Endothelial cell of umbilical vein (primary cell): ENCODE measurements around the gene FBXL2. TPM values are rescaled to one million over a fixed set of nuclear protein-coding genes. Genes with fewer than 3 reads are reported as not detected.

Experiments used
- BruUV-seq: library from RNA; stranded (reverse); fragments of 400-500 nt; replicated peaks from 2 replicates; lab custom pipeline; 2021; lab: Mats Ljungman, UMichigan
- CTCF ChIA-PET: fragments of 300-600, 350-600 bp; sonication (Branson Sonifier 250); formaldehyde crosslinking; loops from one replicate; lab custom pipeline; 2021; ENCODE audit warnings: antibody characterized with exemption, inconsistent platforms; lab: Charles Lee
- POLR2A ChIA-PET: fragments of 300-600, 350-600 bp; sonication (Branson Sonifier 250); formaldehyde crosslinking; loops from one replicate; lab custom pipeline; 2021; ENCODE audit warnings: antibody characterized with exemption, inconsistent platforms; lab: Charles Lee
- DNase-seq: peaks from one replicate; pipeline ENCODE4 v3.0.0-alpha.2; 2011; ENCODE audit warnings: low read depth, low spot score
- FAIRE-seq: peaks from 2 replicates; lab custom pipeline; 2011; peaks lifted over from hg19 to GRCh38; lab: Jason Lieb, UNC
- H2AFZ ChIP-seq: 2 replicates; pipeline ENCODE4 v1.6.0; 2012; ENCODE audit warnings: low read depth, low read length, control low read depth, inconsistent platforms
- H3K27ac ChIP-seq: 2 replicates; pipeline ENCODE4 v1.5.1; 2011; ENCODE audit warnings: low read depth, mild to moderate bottlenecking, control low read depth, low read length, moderate library complexity; ENCODE audit not compliant: insufficient read depth
- H3K27me3 ChIP-seq, 2 experiments: 2 replicates each; pipeline versions ENCODE4 v1.6.0 to v1.6.1; 2011; ENCODE audit warnings: low read length in 2 of 2, mixed read lengths in 1 of 2; ENCODE audit not compliant: control insufficient read depth in 2 of 2, insufficient read depth in 2 of 2
- H3K36me3 ChIP-seq, 2 experiments: 2 replicates in 1 of 2; 3 replicates in 1 of 2; pipeline ENCODE4 v1.5.1; 2011; ENCODE audit warnings: low read length in 2 of 2, mild to moderate bottlenecking in 1 of 2, moderate library complexity in 1 of 2; ENCODE audit not compliant: control insufficient read depth in 2 of 2, insufficient read depth in 2 of 2; ENCODE audit errors: extremely low read depth in 1 of 2
- H3K4me1 ChIP-seq: 3 replicates; pipeline ENCODE4 v1.5.1; 2011; ENCODE audit warnings: mild to moderate bottlenecking, low read length; ENCODE audit not compliant: control insufficient read depth, insufficient read depth; ENCODE audit errors: extremely low read depth
- H3K4me2 ChIP-seq: 2 replicates; pipeline ENCODE4 v1.6.1; 2011; ENCODE audit warnings: low read length, control low read depth, mixed read lengths; ENCODE audit not compliant: insufficient read depth
- H3K4me3 ChIP-seq, 3 experiments: fragments of 200-600 bp in 1 of 3; sonication (generic), shearing (Covaris generic) in 1 of 3; replicated peaks in 1 of 3; 2 replicates each; pipeline ENCODE4 v1.5.1; 2011 to 2016; ENCODE audit warnings: control low read depth in 3 of 3, low read length in 3 of 3, mild to moderate bottlenecking in 2 of 3, inconsistent platforms in 1 of 3, low read depth in 1 of 3, moderate library complexity in 1 of 3; ENCODE audit not compliant: insufficient read depth in 1 of 3
- H3K79me2 ChIP-seq: 2 replicates; pipeline ENCODE4 v1.6.0; 2012; ENCODE audit warnings: low read length, inconsistent platforms; ENCODE audit not compliant: control insufficient read depth, insufficient read depth
- H3K9ac ChIP-seq: replicated peaks from 2 replicates; pipeline ENCODE3; 2011; ENCODE audit warnings: low read length, control low read depth; ENCODE audit not compliant: insufficient read depth; ENCODE audit errors: extremely low read depth
- H3K9me1 ChIP-seq: replicated peaks from 3 replicates; pipeline ENCODE4 v1.6.0; 2011; ENCODE audit warnings: mild to moderate bottlenecking, low read length; ENCODE audit not compliant: control insufficient read depth, insufficient read depth; ENCODE audit errors: extremely low read depth
- H3K9me3 ChIP-seq: replicated peaks from 2 replicates; pipeline ENCODE4 v1.5.1; 2012; ENCODE audit warnings: low read length, inconsistent platforms; ENCODE audit not compliant: control insufficient read depth, insufficient read depth
- H4K20me1 ChIP-seq: replicated peaks from 2 replicates; pipeline ENCODE3; 2011; ENCODE audit warnings: mild to moderate bottlenecking, low read length; ENCODE audit not compliant: control insufficient read depth, insufficient read depth; ENCODE audit errors: extremely low read depth
- EZH2 ChIP-seq: IDR thresholded peaks from 2 replicates; pipeline ENCODE4 v1.6.1; 2012; ENCODE audit warnings: borderline replicate concordance, low read depth, mild to moderate bottlenecking, moderate library complexity, low read length, inconsistent platforms; ENCODE audit not compliant: severe bottlenecking
- FOS ChIP-seq: IDR thresholded peaks from 2 replicates; pipeline ENCODE4 v1.6.1; 2011; ENCODE audit warnings: mild to moderate bottlenecking, low read length, moderate library complexity, borderline replicate concordance; ENCODE audit not compliant: insufficient read depth
- GATA2 ChIP-seq: IDR thresholded peaks from 2 replicates; pipeline ENCODE4 v1.7.0; 2011; ENCODE audit warnings: low read depth, mild to moderate bottlenecking, moderate library complexity, mixed read lengths, low read length; ENCODE audit not compliant: insufficient read length, insufficient read depth
- JUN ChIP-seq: IDR thresholded peaks from 2 replicates; pipeline ENCODE4 v1.6.1; 2011; ENCODE audit warnings: borderline replicate concordance, low read depth; ENCODE audit not compliant: insufficient read length, insufficient read depth
- MYC ChIP-seq: IDR thresholded peaks from one replicate; pipeline ENCODE4 v1.6.1; 2011; ENCODE audit warnings: mild to moderate bottlenecking, low read depth, low read length
- POLR2A ChIP-seq: IDR thresholded peaks from 2 replicates; pipeline ENCODE4 v1.6.1; 2012; ENCODE audit warnings: low read depth, mild to moderate bottlenecking, control low read depth, low read length
- POLR2AphosphoS5 ChIP-seq: IDR thresholded peaks from 2 replicates; pipeline ENCODE4 v1.6.1; 2012; ENCODE audit warnings: low read depth, mild to moderate bottlenecking, control low read depth, low read length, moderate library complexity; ENCODE audit not compliant: insufficient read depth
- dilution Hi-C: fragments of 300-500 bp; cut with MboI; formaldehyde crosslinking; loops from one replicate; pipeline ENCODE4 v1.15.0; 2019; ENCODE audit warnings: low sequenced_read_pairs; ENCODE audit not compliant: extremely low pct_ligation_motif_present
- intact Hi-C: fragments of 100-400 bp; cut with micrococcal nuclease; formaldehyde crosslinking; loops from one replicate; pipeline ENCODE4 v1.10.0; 2022
- polyA plus RNA-seq, 4 experiments: library from polyadenylated mRNA; depleted of rRNA in 3 of 4; stranded (reverse) in 3 of 4; unstranded in 1 of 4; fragments of >200 nt; gene quantifications; 2 replicates each; pipeline versions ENCODE4 v1.2.1 to v1.2.3, GENCODE V29; 2011 to 2012; ENCODE audit warnings: missing spikeins in 1 of 4
- total RNA-seq: library from RNA; stranded (reverse); gene quantifications from 2 replicates; pipeline ENCODE4 v1.2.3, GENCODE V29; 2021
- TF ChIP-seq, protein P1 (sequence below): IDR thresholded peaks from 2 replicates; pipeline ENCODE4 v1.6.1; 2011; ENCODE audit not compliant: insufficient read depth, insufficient read length
- TF ChIP-seq, protein P2 (sequence below), 2 donors: IDR thresholded peaks; 1 replicate in 1 of 2; 2 replicates in 1 of 2; pipeline ENCODE4 v1.5.1; 2011; ENCODE audit warnings: low read length in 2 of 2, mild to moderate bottlenecking in 2 of 2, moderate library complexity in 2 of 2, control low read depth in 1 of 2, inconsistent platforms in 1 of 2, low read depth in 1 of 2; ENCODE audit not compliant: insufficient read depth in 1 of 2; ENCODE audit errors: extremely low read depth in 1 of 2

FBXL2 gene
- total and polyA plus RNA-seq, 2 donors (not counting 3 experiments of a cell fraction or from before 2014, with no cell fraction given) = 21.7 to 44.7 TPM

DNA sequence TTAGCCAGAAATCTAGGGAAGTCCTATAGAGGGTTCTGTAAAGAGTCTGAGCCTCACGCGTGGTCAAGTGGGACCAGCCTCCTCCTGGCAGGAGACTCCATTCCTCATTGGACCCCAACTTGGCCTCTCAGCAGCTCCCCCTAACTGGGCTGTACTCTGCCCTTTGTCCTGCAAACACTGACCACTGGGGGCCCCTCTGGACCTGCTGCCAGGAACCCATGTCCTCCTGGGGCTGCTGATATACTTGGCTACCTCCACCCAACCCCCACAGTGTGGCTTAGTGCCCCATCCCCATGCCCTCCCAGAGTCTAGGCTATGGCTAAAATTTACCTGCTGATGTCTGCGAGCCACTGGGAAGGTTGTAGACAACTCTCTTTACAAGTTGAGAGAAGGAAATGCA is 100.2 kb downstream of the FBXL2 start:
- DNase-seq (no peak), FAIRE-seq (no peak)
- H3K27me3 ChIP-seq = no peaks in the 10 kb centered on the region
- no peak overlapping the region for H3K4me3 ChIP-seq
- BruUV-seq = no TSS peak
- TF ChIP-seq POLR2AphosphoS5 = no peak
- no peak for TF ChIP-seq POLR2A
- TF ChIP-seq, protein P1, sequence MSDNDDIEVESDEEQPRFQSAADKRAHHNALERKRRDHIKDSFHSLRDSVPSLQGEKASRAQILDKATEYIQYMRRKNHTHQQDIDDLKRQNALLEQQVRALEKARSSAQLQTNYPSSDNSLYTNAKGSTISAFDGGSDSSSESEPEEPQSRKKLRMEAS = no peak
- no peak for TF ChIP-seq MYC
- no peak for TF ChIP-seq EZH2
- no peak for TF ChIP-seq JUN
- no peak for TF ChIP-seq FOS
- H3K9ac ChIP-seq = no peak overlapping the region
- dilution Hi-C loops = no loop called here
- ChIA-PET POLR2A (no interaction called here), CTCF (interaction anchor here (2.2 kb wide), 1 partner anchor 246 kb away, joined by 9 read pairs; no protein-coding TSS in a partner anchor)
- no peaks in the 10 kb centered on the region for H3K9me1 ChIP-seq
- H3K27ac ChIP-seq = no peak overlapping the region
- peaks cover 4% of the 10 kb centered on the region for H3K4me1 ChIP-seq
- no peaks in the 10 kb centered on the region for H4K20me1 ChIP-seq
- H3K79me2 ChIP-seq = no peaks in the 10 kb centered on the region
- H3K9me3 ChIP-seq = no peaks in the 10 kb centered on the region
- intact Hi-C loops = no loop called here
- H3K4me2 ChIP-seq = no peak overlapping the region
- H2AFZ ChIP-seq = no peak overlapping the region
- peaks cover 13 to 26% of the 10 kb centered on the region in 2 experiments for H3K36me3 ChIP-seq

DNA sequence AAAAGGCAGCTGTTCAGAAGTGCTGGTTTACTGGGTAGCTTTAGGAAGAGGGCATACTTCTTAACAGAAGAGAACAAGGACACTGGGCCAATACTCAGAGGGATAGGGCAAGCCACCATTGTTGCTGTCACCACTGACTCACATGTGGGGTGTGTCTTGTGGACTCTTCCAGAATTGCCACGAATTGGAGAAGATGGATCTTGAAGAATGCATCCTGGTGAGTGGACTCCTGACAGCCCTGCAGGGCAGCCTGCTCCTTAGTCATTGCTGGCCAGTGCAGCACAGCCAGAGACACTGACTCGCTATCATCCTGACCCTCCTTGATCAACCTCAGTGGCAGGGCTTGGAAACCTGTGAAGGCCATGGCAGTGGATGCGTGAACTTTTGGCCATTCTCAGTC is 100.7 kb downstream of the FBXL2 start:
- Histone ChIP-seq H3K27me3 (no peaks in the 10 kb centered on the region), H4K20me1 (no peaks in the 10 kb centered on the region), H3K4me3 (no peak overlapping the region), H3K9me3 (no peaks in the 10 kb centered on the region), H3K4me2 (no peak overlapping the region), H3K9me1 (no peaks in the 10 kb centered on the region), H3K9ac (no peak overlapping the region), H2AFZ (no peak overlapping the region), H3K27ac (no peak overlapping the region), H3K79me2 (no peaks in the 10 kb centered on the region), H3K4me1 (no peaks in the 10 kb centered on the region), H3K36me3 (peaks cover 13 to 30% of the 10 kb centered on the region in 2 experiments)
- dilution Hi-C loops (no loop called here), intact Hi-C loops (no loop called here)
- no peak for FAIRE-seq
- BruUV-seq = no TSS peak
- CTCF ChIA-PET = interaction anchor here (2.2 kb wide), 1 partner anchor 247 kb away, joined by 9 read pairs; no protein-coding TSS in a partner anchor
- TF ChIP-seq MYC (no peak), POLR2AphosphoS5 (no peak), FOS (no peak), POLR2A (no peak), EZH2 (no peak), JUN (no peak), GATA2 (no peak)
- TF ChIP-seq, protein P2, sequence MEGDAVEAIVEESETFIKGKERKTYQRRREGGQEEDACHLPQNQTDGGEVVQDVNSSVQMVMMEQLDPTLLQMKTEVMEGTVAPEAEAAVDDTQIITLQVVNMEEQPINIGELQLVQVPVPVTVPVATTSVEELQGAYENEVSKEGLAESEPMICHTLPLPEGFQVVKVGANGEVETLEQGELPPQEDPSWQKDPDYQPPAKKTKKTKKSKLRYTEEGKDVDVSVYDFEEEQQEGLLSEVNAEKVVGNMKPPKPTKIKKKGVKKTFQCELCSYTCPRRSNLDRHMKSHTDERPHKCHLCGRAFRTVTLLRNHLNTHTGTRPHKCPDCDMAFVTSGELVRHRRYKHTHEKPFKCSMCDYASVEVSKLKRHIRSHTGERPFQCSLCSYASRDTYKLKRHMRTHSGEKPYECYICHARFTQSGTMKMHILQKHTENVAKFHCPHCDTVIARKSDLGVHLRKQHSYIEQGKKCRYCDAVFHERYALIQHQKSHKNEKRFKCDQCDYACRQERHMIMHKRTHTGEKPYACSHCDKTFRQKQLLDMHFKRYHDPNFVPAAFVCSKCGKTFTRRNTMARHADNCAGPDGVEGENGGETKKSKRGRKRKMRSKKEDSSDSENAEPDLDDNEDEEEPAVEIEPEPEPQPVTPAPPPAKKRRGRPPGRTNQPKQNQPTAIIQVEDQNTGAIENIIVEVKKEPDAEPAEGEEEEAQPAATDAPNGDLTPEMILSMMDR (IDR thresholded peaks at IDR 0.05; ENCODE audit: extremely low read depth in 1 of 2, insufficient read depth in 1 of 2, low read depth in 1 of 2, low read length in 2 of 2) = no peak
- TF ChIP-seq, protein P1 = no peak
- POLR2A ChIA-PET = no interaction called here
- DNase-seq = no peak
